H9 (cell line): ENCODE data around the gene HYAL2. TPM values are rescaled to one million over a fixed set of nuclear protein-coding genes. Genes with fewer than 3 reads are reported as not detected.
A peak's percentile ranks its signal among the peaks of the same experiment; 100 is the strongest.

ENCODE experiments used
- DNase-seq: peaks from one replicate; pipeline ENCODE4 v3.0.0-alpha.2; 2017
- H2AFZ ChIP-seq: one replicate; pipeline ENCODE4 v1.6.1; 2013; ENCODE audit warnings: mild to moderate bottlenecking, low read length, control low read depth, moderate library complexity
- H2AK5ac ChIP-seq: 2 replicates; pipeline ENCODE4 v1.6.1; 2013; ENCODE audit warnings: low read length, control low read depth, mixed read lengths; ENCODE audit not compliant: insufficient read length
- H2BK120ac ChIP-seq: one replicate; pipeline ENCODE4 v1.6.1; 2013; ENCODE audit warnings: low read depth, mild to moderate bottlenecking, low read length, control low read depth, inconsistent platforms; ENCODE audit not compliant: poor library complexity, severe bottlenecking
- H2BK12ac ChIP-seq: 2 replicates; pipeline ENCODE4 v1.6.1; 2013; ENCODE audit warnings: low read length, control low read depth, mixed read lengths, low read depth; ENCODE audit not compliant: insufficient read length
- H2BK15ac ChIP-seq: 2 replicates; pipeline ENCODE4 v1.6.1; 2013; ENCODE audit warnings: low read depth, low read length, control low read depth
- H2BK20ac ChIP-seq: one replicate; pipeline ENCODE4 v1.6.1; 2013; ENCODE audit warnings: low read depth, mild to moderate bottlenecking, low read length, control low read depth, inconsistent platforms; ENCODE audit not compliant: poor library complexity, severe bottlenecking
- H2BK5ac ChIP-seq: 2 replicates; pipeline ENCODE4 v1.6.1; 2013; ENCODE audit warnings: low read length, control low read depth, mixed read lengths; ENCODE audit not compliant: insufficient read length
- H3K14ac ChIP-seq: 2 replicates; pipeline ENCODE4 v1.6.1; 2013; ENCODE audit warnings: low read length, control low read depth; ENCODE audit not compliant: insufficient read depth
- H3K18ac ChIP-seq: 2 replicates; pipeline ENCODE4 v1.6.1; 2013; ENCODE audit warnings: low read depth, mild to moderate bottlenecking, mixed read lengths, low read length, control low read depth; ENCODE audit not compliant: insufficient read length
- H3K23ac ChIP-seq: 2 replicates; pipeline ENCODE4 v1.6.1; 2013; ENCODE audit warnings: low read length, control low read depth, mixed read lengths, low read depth; ENCODE audit not compliant: insufficient read length
- H3K23me2 ChIP-seq: 2 replicates; pipeline ENCODE4 v1.6.1; 2013; ENCODE audit warnings: low read depth, mild to moderate bottlenecking, mixed read lengths, low read length, control low read depth; ENCODE audit not compliant: insufficient read length, poor library complexity, severe bottlenecking
- H3K27ac ChIP-seq: 2 replicates; pipeline ENCODE4 v1.5.1; 2013; ENCODE audit warnings: low read length, control low read depth, mixed read lengths, low read depth; ENCODE audit not compliant: insufficient read length
- H3K27me3 ChIP-seq: 2 replicates; pipeline ENCODE4 v1.6.1; 2013; ENCODE audit warnings: low read length, control low read depth, inconsistent platforms; ENCODE audit not compliant: insufficient read depth
- H3K4ac ChIP-seq: 2 replicates; pipeline ENCODE4 v1.6.1; 2013; ENCODE audit warnings: low read depth, mild to moderate bottlenecking, control low read depth, inconsistent platforms, low read length, moderate library complexity
- H3K4me1 ChIP-seq: 2 replicates; pipeline ENCODE4 v1.6.1; 2013; ENCODE audit warnings: low read length, control low read depth, inconsistent platforms; ENCODE audit not compliant: insufficient read depth
- H3K4me2 ChIP-seq: 2 replicates; pipeline ENCODE4 v1.6.1; 2013; ENCODE audit warnings: low read length, control low read depth, mixed read lengths; ENCODE audit not compliant: insufficient read length, insufficient read depth
- H3K56ac ChIP-seq: 2 replicates; pipeline ENCODE4 v1.6.1; 2013; ENCODE audit warnings: low read depth, mild to moderate bottlenecking, mixed read lengths, low read length, control low read depth; ENCODE audit not compliant: insufficient read length
- H3K79me1 ChIP-seq: 2 replicates; pipeline ENCODE4 v1.6.1; 2013; ENCODE audit warnings: low read depth, mild to moderate bottlenecking, moderate library complexity, low read length, control low read depth, inconsistent platforms; ENCODE audit not compliant: insufficient read depth, poor library complexity, severe bottlenecking
- H3K79me2 ChIP-seq: 2 replicates; pipeline ENCODE4 v1.6.1; 2013; ENCODE audit warnings: low read length, control low read depth, inconsistent platforms; ENCODE audit not compliant: insufficient read depth
- H3K9ac ChIP-seq: 2 replicates; pipeline ENCODE4 v1.6.1; 2013; ENCODE audit warnings: low read length, control low read depth, mixed read lengths; ENCODE audit not compliant: insufficient read length; ENCODE audit errors: extremely low read depth
- H3K9me3 ChIP-seq: one replicate; pipeline ENCODE4 v1.6.1; 2013; ENCODE audit warnings: low read depth, low read length, inconsistent platforms; ENCODE audit not compliant: control insufficient read depth
- H3T11ph ChIP-seq: one replicate; pipeline ENCODE4 v1.6.1; 2013; ENCODE audit warnings: mild to moderate bottlenecking, low read length, control low read depth, inconsistent platforms
- H4K20me1 ChIP-seq: one replicate; pipeline ENCODE4 v1.6.1; 2013; ENCODE audit not compliant: control insufficient read depth, insufficient read length, insufficient read depth
- H4K5ac ChIP-seq: 2 replicates; pipeline ENCODE4 v1.6.1; 2013; ENCODE audit warnings: low read depth, mild to moderate bottlenecking, mixed read lengths, low read length, control low read depth; ENCODE audit not compliant: insufficient read length
- H4K8ac ChIP-seq: replicated peaks from 2 replicates; pipeline ENCODE4 v1.6.1; 2013; ENCODE audit warnings: low read length, control low read depth, mixed read lengths, low read depth; ENCODE audit not compliant: insufficient read length
- H4K91ac ChIP-seq: 2 replicates; pipeline ENCODE4 v1.6.1; 2013; ENCODE audit warnings: low read depth, mild to moderate bottlenecking, moderate library complexity, mixed read lengths, low read length, control low read depth; ENCODE audit not compliant: insufficient read length
- H3K27ac Mint-ChIP-seq, 3 experiments: 2 replicates in 2 of 3; 3 replicates in 1 of 3; pipeline ENCODE4 v1.8.0; 2020 to 2021; ENCODE audit warnings: mixed read lengths in 3 of 3, mild to moderate bottlenecking in 1 of 3, moderate library complexity in 1 of 3
- H3K27me3 Mint-ChIP-seq: 2 replicates; pipeline ENCODE4 v1.8.0; 2021; ENCODE audit warnings: low read depth, mild to moderate bottlenecking, moderate library complexity, mixed read lengths
- H3K36me3 Mint-ChIP-seq, 3 experiments: 2 replicates in 2 of 3; 3 replicates in 1 of 3; pipeline ENCODE4 v1.8.0; 2020 to 2021; ENCODE audit warnings: low read depth in 3 of 3, mixed read lengths in 3 of 3; ENCODE audit not compliant: insufficient read depth in 1 of 3
- H3K4me1 Mint-ChIP-seq, 2 experiments: 2 replicates each; pipeline ENCODE4 v1.8.0; 2020; ENCODE audit warnings: mixed read lengths in 2 of 2
- H3K4me3 Mint-ChIP-seq, 2 experiments: 2 replicates in 1 of 2; 3 replicates in 1 of 2; pipeline ENCODE4 v1.8.0; 2020 to 2021; ENCODE audit warnings: mild to moderate bottlenecking in 2 of 2, mixed read lengths in 2 of 2, moderate library complexity in 1 of 2
- H3K9me3 Mint-ChIP-seq, 2 experiments: 2 replicates in 1 of 2; 3 replicates in 1 of 2; pipeline ENCODE4 v1.8.0; 2020; ENCODE audit warnings: mild to moderate bottlenecking in 2 of 2, mixed read lengths in 2 of 2, moderate library complexity in 1 of 2
- CTCF ChIP-seq: fragments of 200-600 bp; sonication (generic); conservative IDR thresholded peaks from 3 replicates; pipeline ENCODE4 v1.8.0; 2021; ENCODE audit warnings: antibody characterized with exemption, mild to moderate bottlenecking
- WGBS: extraction: QIAGEN DNeasy Blood & Tissue Kit; methylation state at CpG from one replicate; pipeline ENCODE4 v1.1.7; 2013; ENCODE audit warnings: missing lambda C conversion rate, low lambda C conversion rate, mixed read lengths; ENCODE audit not compliant: insufficient read length; ENCODE audit errors: extremely low coverage; 5-methylcytosine and 5-hydroxymethylcytosine counted together
- total RNA-seq: library from RNA; stranded (reverse); gene quantifications from 2 replicates; pipeline ENCODE4 v1.2.1, GENCODE V29; 2021

The HYAL2 gene
- total RNA-seq, 1 experiment from 2014 or later, result 51.9 TPM

- TF ChIP-seq CTCF, result no peak
- H2BK15ac ChIP-seq, result no peak overlapping the region
- no peak overlapping the region for H2BK12ac ChIP-seq
- peaks cover 21 to 36% of the 10 kb centered on the region in 2 experiments for H3K4me1 Mint-ChIP-seq
- H3K4me2 ChIP-seq, result no peak overlapping the region
- H3K27ac ChIP-seq, result no peak overlapping the region
- peaks cover 15% of the 10 kb centered on the region for H3K23me2 ChIP-seq
- H2AFZ ChIP-seq, result no peak overlapping the region
- H3K27me3 Mint-ChIP-seq, result no peaks in the 10 kb centered on the region
- H3K79me2 ChIP-seq, result peaks cover 5% of the 10 kb centered on the region; the same call in 1 of the 2 replicates
- H2BK5ac ChIP-seq, result no peak overlapping the region
- H2BK20ac ChIP-seq, result no peak overlapping the region
- no peaks in the 10 kb centered on the region for H4K20me1 ChIP-seq
- H3K4me3 Mint-ChIP-seq, result peak overlapping the region in 1 of 2 experiments; percentile 44; a peak in 2 of 5 replicates
- H3T11ph ChIP-seq, result no peak overlapping the region
- H3K9ac ChIP-seq, result no peak overlapping the region
- H3K23ac ChIP-seq, result no peak overlapping the region
- no peak overlapping the region for H3K18ac ChIP-seq
- no peaks in the 10 kb centered on the region for H3K79me1 ChIP-seq
- no CpG with 5 or more reads among the region's 11 CpGs for WGBS
- peaks cover 4% of the 10 kb centered on the region; the same call in 1 of the 2 replicates for H3K4me1 ChIP-seq
- H3K27ac Mint-ChIP-seq, result no peak overlapping the region
- no peak overlapping the region for H3K4ac ChIP-seq
- no peak overlapping the region for H4K91ac ChIP-seq
- no peak overlapping the region for H4K5ac ChIP-seq
- no peak overlapping the region for H3K14ac ChIP-seq
- no peak overlapping the region for H4K8ac ChIP-seq
- peaks cover 5 to 7% of the 10 kb centered on the region in 2 experiments for H3K9me3 Mint-ChIP-seq
- H2BK120ac ChIP-seq, result no peak overlapping the region
- no peak for DNase-seq
- H2AK5ac ChIP-seq, result no peak overlapping the region
- peaks cover 48 to 56% (median 55%) of the 10 kb centered on the region in 3 experiments for H3K36me3 Mint-ChIP-seq
- H3K9me3 ChIP-seq, result no peaks in the 10 kb centered on the region
- no peak overlapping the region for H3K56ac ChIP-seq
- H3K27me3 ChIP-seq, result no peaks in the 10 kb centered on the region
These were observed 4.4 kb downstream of the HYAL2 start for GRCh38 chr3:50318163-50318562.
